22Rv1 (cell line): Measurements from ENCODE around the gene ARID1B.

Source experiments
- H3K27ac ChIP-seq: fragments of 450-650 bp; 2 replicates; pipeline ENCODE4 v1.5.1; 2017
- ZFX ChIP-seq: fragments of 450-650 bp; IDR thresholded peaks from 2 replicates; pipeline ENCODE4 v1.6.1; 2017; ENCODE audit warnings: antibody characterized with exemption, borderline replicate concordance
- TF ChIP-seq, protein P1 (sequence below): fragments of 450-650 bp; IDR thresholded peaks from 2 replicates; pipeline ENCODE4 v1.5.1; 2017; ENCODE audit warnings: mild to moderate bottlenecking

The ARID1B gene

DNA sequence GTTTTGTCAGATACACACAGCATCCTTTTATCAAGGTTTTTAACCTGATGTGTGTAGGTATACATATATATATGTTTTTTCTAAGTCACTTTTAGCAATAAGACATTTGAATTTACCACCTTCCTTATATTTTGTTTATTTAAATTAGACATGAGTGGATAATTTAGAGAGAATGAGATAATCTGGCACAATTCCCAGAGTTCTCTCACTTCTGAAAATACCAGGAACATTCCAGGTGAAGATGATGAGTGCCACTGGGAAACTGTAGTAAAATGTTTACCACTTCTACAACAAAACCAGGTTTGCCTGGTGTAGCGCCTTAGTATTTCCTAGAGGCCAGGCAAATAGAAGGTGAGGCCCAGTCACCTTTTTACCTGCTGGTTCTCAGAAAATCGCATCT lies 356.7 kb downstream of the ARID1B start:
- no peak for TF ChIP-seq ZFX
- TF ChIP-seq, protein P1, sequence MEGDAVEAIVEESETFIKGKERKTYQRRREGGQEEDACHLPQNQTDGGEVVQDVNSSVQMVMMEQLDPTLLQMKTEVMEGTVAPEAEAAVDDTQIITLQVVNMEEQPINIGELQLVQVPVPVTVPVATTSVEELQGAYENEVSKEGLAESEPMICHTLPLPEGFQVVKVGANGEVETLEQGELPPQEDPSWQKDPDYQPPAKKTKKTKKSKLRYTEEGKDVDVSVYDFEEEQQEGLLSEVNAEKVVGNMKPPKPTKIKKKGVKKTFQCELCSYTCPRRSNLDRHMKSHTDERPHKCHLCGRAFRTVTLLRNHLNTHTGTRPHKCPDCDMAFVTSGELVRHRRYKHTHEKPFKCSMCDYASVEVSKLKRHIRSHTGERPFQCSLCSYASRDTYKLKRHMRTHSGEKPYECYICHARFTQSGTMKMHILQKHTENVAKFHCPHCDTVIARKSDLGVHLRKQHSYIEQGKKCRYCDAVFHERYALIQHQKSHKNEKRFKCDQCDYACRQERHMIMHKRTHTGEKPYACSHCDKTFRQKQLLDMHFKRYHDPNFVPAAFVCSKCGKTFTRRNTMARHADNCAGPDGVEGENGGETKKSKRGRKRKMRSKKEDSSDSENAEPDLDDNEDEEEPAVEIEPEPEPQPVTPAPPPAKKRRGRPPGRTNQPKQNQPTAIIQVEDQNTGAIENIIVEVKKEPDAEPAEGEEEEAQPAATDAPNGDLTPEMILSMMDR: no peak
- H3K27ac ChIP-seq: no peak overlapping the region

DNA sequence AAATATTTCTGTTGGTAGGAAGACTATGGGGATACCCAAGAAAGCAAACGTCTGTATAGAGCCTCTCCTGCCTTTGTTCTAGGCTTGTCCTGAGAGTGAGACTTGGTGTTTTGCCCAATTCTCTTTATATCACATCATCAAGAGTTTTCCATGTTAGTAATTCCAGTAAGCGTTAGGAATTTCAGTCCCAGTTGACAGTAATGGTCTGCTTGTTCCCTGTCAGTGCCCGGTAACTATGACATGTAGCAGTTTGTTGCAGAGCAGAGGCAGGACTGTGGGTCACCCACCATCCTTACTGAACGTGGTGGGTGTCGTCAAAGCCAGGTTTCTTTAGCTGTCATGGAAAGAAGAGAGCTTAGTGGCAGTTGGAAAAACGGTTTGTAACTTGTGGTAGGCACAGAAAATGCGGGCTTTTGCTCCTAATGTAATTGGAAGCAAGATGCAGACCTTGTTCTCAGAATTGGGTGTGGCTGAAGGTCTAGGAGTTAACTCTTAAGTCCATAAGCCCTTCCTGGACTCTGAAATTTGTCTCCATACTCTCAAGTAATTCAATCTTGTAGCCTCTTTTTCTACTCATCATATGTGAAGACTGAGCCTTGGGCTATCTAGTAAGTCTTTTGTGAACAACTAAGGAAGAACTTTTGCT lies 357.3 kb downstream of the ARID1B start:
- TF ChIP-seq, protein P1: no peak
- no peak for TF ChIP-seq ZFX

DNA sequence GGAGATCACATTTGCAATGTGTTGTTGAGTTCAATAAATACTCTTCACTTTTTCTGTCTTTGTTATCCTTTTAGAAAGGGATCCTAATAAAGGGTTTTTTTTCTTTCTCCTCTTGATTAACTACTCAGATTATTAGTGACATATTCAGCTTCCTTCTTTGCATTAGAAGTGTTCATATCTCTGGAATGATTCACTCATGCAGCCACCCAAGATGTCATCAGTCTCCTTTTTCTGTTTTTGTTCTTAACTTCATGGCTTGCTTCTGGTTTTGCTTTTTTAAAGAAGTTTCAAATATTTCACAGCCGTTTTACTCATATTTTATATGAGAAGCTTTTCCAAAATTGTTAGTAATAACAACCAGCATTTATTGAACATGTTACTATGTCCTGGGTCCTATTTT lies 358.5 kb downstream of the ARID1B start:
- TF ChIP-seq ZFX: no peak
- TF ChIP-seq, protein P1: no peak
- no peak overlapping the region for H3K27ac ChIP-seq

More for the DNA sequence above, 357.3 kb downstream of the ARID1B start:
- no peak overlapping the region for H3K27ac ChIP-seq

DNA sequence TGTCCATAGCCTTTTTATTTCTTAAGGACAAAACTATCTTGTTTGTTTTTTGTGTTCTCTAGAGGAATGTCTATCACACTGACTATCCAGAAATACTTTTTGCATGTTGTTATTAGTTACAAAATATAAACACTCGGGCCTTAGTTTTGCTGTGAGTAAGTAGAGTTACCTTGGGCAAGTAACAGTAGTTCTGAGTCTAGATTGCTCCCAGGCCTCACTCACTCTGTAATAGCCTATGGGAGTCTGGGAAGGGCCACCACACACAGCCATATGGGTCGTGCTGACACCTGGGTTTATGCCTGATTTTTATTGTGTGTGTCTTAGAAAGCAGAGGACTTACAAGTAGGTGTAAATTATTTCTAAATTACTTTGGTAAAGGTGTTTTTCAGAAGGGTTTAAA lies 360.3 kb downstream of the ARID1B start:
- TF ChIP-seq, protein P1: no peak
- TF ChIP-seq ZFX: no peak
- H3K27ac ChIP-seq: no peak overlapping the region

DNA sequence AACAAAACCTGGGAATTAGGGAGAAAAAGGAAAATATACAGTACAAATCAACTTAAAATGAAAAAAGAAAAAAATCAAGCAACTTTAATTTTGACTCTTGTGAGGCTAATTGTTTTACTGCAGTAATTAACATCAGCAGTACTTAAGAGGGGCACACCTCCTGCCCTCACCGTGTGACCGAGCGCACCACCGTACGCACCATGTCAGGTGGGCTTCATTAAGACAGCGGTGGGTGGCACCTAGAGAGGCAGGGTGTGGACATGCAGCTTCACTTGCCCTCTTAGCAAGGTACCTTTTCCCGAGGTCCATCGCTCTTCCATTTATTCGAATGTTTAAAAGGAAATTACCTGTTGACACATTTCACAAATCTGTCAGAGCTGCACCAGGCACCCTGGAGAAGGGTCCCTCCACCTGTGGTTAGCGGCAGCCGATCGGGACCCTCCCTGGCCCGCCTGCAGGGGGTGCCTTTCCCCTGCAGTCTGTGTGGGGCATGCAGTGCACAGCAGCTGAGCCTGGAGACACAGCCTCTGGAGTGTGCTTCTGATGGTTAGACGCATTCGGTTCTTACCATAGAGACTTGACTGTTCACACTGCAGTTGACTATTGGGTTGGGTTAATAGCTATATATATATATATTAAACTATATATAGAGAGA lies 362.0 kb downstream of the ARID1B start:
- no peak overlapping the region for H3K27ac ChIP-seq

DNA sequence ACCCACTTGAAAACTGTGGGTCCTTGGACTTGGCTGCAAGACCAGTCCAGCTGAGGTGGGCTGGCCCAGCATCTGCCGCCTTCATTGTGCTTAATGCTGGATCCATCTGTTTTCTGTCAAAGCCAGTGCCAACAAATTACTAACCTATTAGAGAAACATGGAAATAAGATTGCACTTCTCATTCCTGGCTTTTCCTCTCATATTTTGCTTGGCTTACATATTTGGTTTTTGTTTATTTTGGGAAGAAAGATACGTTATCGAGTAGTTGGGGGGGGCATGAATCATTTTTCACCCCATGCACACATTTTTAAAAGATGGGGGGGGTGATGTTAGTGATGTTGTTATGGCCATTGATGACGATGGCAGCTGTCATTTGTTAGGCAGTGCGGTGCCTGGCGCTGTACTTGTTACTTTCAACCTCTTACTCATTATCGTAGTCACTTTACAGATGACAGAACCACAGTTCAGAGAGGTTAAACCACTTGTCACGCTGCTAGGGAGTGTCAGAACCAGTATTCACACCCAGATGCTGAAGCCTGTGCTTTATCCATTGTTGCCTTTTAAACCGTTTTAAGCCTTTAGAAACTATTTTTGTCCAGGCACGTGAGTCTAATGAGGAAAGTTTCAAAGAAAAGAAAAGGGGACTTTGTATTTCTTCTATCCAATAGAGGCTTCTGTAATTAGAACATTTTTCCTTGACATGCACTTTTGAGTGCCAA lies 366.2 kb downstream of the ARID1B start:
- TF ChIP-seq, protein P1: no peak
- no peak for TF ChIP-seq ZFX
- H3K27ac ChIP-seq: no peak overlapping the region

More for the DNA sequence above, 362.0 kb downstream of the ARID1B start:
- no peak for TF ChIP-seq ZFX
- TF ChIP-seq, protein P1: peak; percentile 21; the same call in 1 of the 2 replicates
